Measurements from ENCODE around the gene IRAK2. TPM values are rescaled to one million over a fixed set of nuclear protein-coding genes. Genes with fewer than 3 reads are reported as not detected.

IRAK2 gene
- total RNA-seq, 1 donor: 4.8 TPM

Small RNAs within 50 kb of the gene (small RNA-seq; reads per million reads assigned to genes)
- gene RF02126: not detected

Other genes starting within 250 kb of the IRAK2 start
- gene IL17RC, start 247.8 kb upstream of the IRAK2 start, total RNA-seq: 31.2 TPM
- 22.1 TPM for gene CRELD1, start 231.1 kb upstream of the IRAK2 start, total RNA-seq
- gene PRRT3, start 212.5 kb upstream of the IRAK2 start, total RNA-seq: 8.1 TPM
- 37.4 TPM for gene EMC3, start 178.1 kb upstream of the IRAK2 start, total RNA-seq
- 8.9 TPM for gene FANCD2, start 138.5 kb upstream of the IRAK2 start, total RNA-seq
- not detected for gene FANCD2OS, start 56.7 kb upstream of the IRAK2 start, total RNA-seq
- 76.5 TPM for gene BRK1, start 49.2 kb upstream of the IRAK2 start, total RNA-seq
- gene VHL, start 23.1 kb upstream of the IRAK2 start, total RNA-seq: 41.2 TPM
- 14.0 TPM for gene TATDN2, start 83.5 kb downstream of the IRAK2 start, total RNA-seq
- 1.1 TPM for gene GHRL, start 128.0 kb downstream of the IRAK2 start, total RNA-seq
- 120 TPM for gene SEC13, start 156.2 kb downstream of the IRAK2 start, total RNA-seq

All from hematopoietic multipotent progenitor cell (in vitro differentiated cells).